GM12878 (cell line): Measurements from ENCODE around the gene GINM1. TPM values are rescaled to one million over a fixed set of nuclear protein-coding genes. Genes with fewer than 3 reads are reported as not detected.

ENCODE experiments used
- ATF7 ChIP-seq: fragments of 450-650 bp; IDR thresholded peaks from 2 replicates; pipeline ENCODE4 v1.6.1; 2016; ENCODE audit warnings: low read depth, mild to moderate bottlenecking
- BCL11A ChIP-seq: IDR thresholded peaks from 2 replicates; pipeline ENCODE4 v1.6.1; 2011; ENCODE audit warnings: low read depth, low read length
- BHLHE40 ChIP-seq, 2 experiments: fragments of 450-650 bp in 1 of 2; IDR thresholded peaks; 2 replicates each; pipeline ENCODE4 v1.6.1; 2011 to 2017; ENCODE audit warnings: low read depth in 2 of 2, borderline replicate concordance in 1 of 2, improper control_type of control experiment in 1 of 2, low read length in 1 of 2, mild to moderate bottlenecking in 1 of 2
- CBX3 ChIP-seq: fragments of 200-600 bp; sonication (generic); IDR thresholded peaks from 2 replicates; pipeline ENCODE4 v1.6.1; 2016; ENCODE audit warnings: low read depth, borderline replicate concordance
- CBX5 ChIP-seq: sonication (generic); IDR thresholded peaks from 2 replicates; pipeline ENCODE4 v1.6.1; 2016; ENCODE audit warnings: low read depth, moderate library complexity, mild to moderate bottlenecking, inconsistent platforms
- CHD2 ChIP-seq: IDR thresholded peaks from 2 replicates; pipeline ENCODE4 v1.6.1; 2011; ENCODE audit warnings: low read depth, low read length, improper control_type of control experiment, borderline replicate concordance
- CHD4 ChIP-seq: fragments of 200-600 bp; sonication (generic); IDR thresholded peaks from 2 replicates; pipeline ENCODE4 v1.6.1; 2016; ENCODE audit warnings: mild to moderate bottlenecking
- KLF5 ChIP-seq: fragments of 450-650 bp; IDR thresholded peaks from 2 replicates; pipeline ENCODE4 v1.6.1; 2014; ENCODE audit warnings: mild to moderate bottlenecking; ENCODE audit not compliant: partially characterized antibody
- MTA3 ChIP-seq: IDR thresholded peaks from 2 replicates; pipeline ENCODE4 v1.6.1; 2012; ENCODE audit warnings: low read length, inconsistent platforms, borderline replicate concordance
- MXI1 ChIP-seq: fragments of 150-350 bp; IDR thresholded peaks from 2 replicates; pipeline ENCODE4 v1.6.1; 2011; ENCODE audit warnings: low read depth, mild to moderate bottlenecking, inconsistent platforms, low read length, improper control_type of control experiment
- MYC ChIP-seq: IDR thresholded peaks from 2 replicates; pipeline ENCODE4 v1.6.1; 2011; ENCODE audit warnings: mild to moderate bottlenecking, low read length, moderate library complexity, inconsistent platforms; ENCODE audit not compliant: insufficient read depth, insufficient replicate concordance, insufficient read length, severe bottlenecking
- NFIC ChIP-seq: IDR thresholded peaks from 2 replicates; pipeline ENCODE4 v1.6.1; 2012; ENCODE audit warnings: low read depth, mild to moderate bottlenecking, inconsistent platforms, low read length, moderate library complexity
- NFYB ChIP-seq: IDR thresholded peaks from 2 replicates; pipeline ENCODE4 v1.6.1; 2011; ENCODE audit warnings: low read depth, mild to moderate bottlenecking, low read length, improper control_type of control experiment, moderate library complexity; ENCODE audit not compliant: insufficient read depth
- PBX3 ChIP-seq: IDR thresholded peaks from 2 replicates; pipeline ENCODE4 v1.6.1; 2011; ENCODE audit warnings: mild to moderate bottlenecking, low read depth, low read length, moderate library complexity; ENCODE audit not compliant: insufficient replicate concordance
- PML ChIP-seq: IDR thresholded peaks from 2 replicates; pipeline ENCODE4 v1.6.1; 2012; ENCODE audit warnings: low read length, inconsistent platforms
- SMARCA5 ChIP-seq: fragments of 450-650 bp; IDR thresholded peaks from 2 replicates; pipeline ENCODE4 v1.6.1; 2017; ENCODE audit warnings: mild to moderate bottlenecking
- SRF ChIP-seq, 2 experiments: IDR thresholded peaks; 2 replicates each; pipeline ENCODE4 v1.6.1; 2011; ENCODE audit warnings: low read depth in 2 of 2, low read length in 2 of 2, mild to moderate bottlenecking in 1 of 2, moderate library complexity in 1 of 2
- TAF1 ChIP-seq: IDR thresholded peaks from 2 replicates; pipeline ENCODE4 v1.6.1; 2011; ENCODE audit warnings: mild to moderate bottlenecking, low read depth, low read length, borderline replicate concordance
- TCF12 ChIP-seq: IDR thresholded peaks from 2 replicates; pipeline ENCODE4 v1.6.1; 2011; ENCODE audit warnings: low read depth, mild to moderate bottlenecking, low read length
- YBX1 ChIP-seq: fragments of 450-650 bp; IDR thresholded peaks from 2 replicates; pipeline ENCODE4 v1.6.1; 2016; ENCODE audit warnings: antibody characterized with exemption
- YY1 ChIP-seq: IDR thresholded peaks from 2 replicates; pipeline ENCODE4 v1.6.1; 2011; ENCODE audit warnings: low read depth, mild to moderate bottlenecking, low read length
- ZBED1 ChIP-seq: IDR thresholded peaks from 2 replicates; pipeline ENCODE4 v1.6.1; 2016; ENCODE audit warnings: borderline replicate concordance
- ZBTB4 ChIP-seq: fragments of 450-650 bp; formaldehyde crosslinking; IDR thresholded peaks from 2 replicates; pipeline ENCODE4 v1.4.0; 2022; ENCODE audit warnings: mild to moderate bottlenecking, moderate library complexity
- ZNF384 ChIP-seq: IDR thresholded peaks from 2 replicates; pipeline ENCODE4 v1.6.1; 2012; ENCODE audit warnings: low read depth, mild to moderate bottlenecking, low read length, improper control_type of control experiment, borderline replicate concordance
- polyA plus RNA-seq, 11 experiments: library from polyadenylated mRNA; depleted of rRNA in 4 of 11; unstranded in 6 of 11; stranded (reverse) in 5 of 11; fragments of >200 nt; fragmentation: Nextera tagmentation in 4 of 11; fragmentation: Illumina TruSeq in 1 of 11; extraction: Ambion mirVana in 4 of 11; extraction: Trizol in 1 of 11; gene quantifications; 1 replicate in 1 of 11; 2 replicates in 10 of 11; pipeline versions ENCODE4 v1.2.1 to v1.2.3, GENCODE V29; 2011 to 2016; ENCODE audit warnings: inconsistent platforms in 2 of 11, missing spikeins in 2 of 11, low read depth in 1 of 11
- total RNA-seq, 4 experiments: library from RNA; depleted of rRNA in 3 of 4; stranded (reverse); fragments of >200 nt in 3 of 4; fragmentation: Illumina TruSeq in 1 of 4; extraction: Trizol in 1 of 4; gene quantifications; 2 replicates each; pipeline versions ENCODE4 v1.2.1 to v1.2.3, GENCODE V29; 2013 to 2021

Gene GINM1
- total and polyA plus RNA-seq, 10 of the 15 experiments (the other 5 are each of a cell fraction or from before 2014, with no cell fraction given), result 10.6 to 38.1 (median 30.8) TPM

GRCh38 chr6:149545754-149546471 is 20.3 kb upstream of the GINM1 start, which contains the start of gene PPIL4 (continued):
- TF ChIP-seq TCF12 (peak; percentile 55; the same call in 1 of the 2 replicates), CHD2 (peak; percentile 86), CBX5 (no peak; the same call in 1 of the 2 replicates), MYC (peak; percentile 20), NFIC (no peak), MTA3 (no peak), PML (0 out of 2 replicates have a peak, but pooled peaks have one; percentile 19), ZBED1 (no peak), NFYB (no peak), BCL11A (no peak), MXI1 (peak; percentile 96), TAF1 (peak; percentile 77; the same call in 1 of the 2 replicates), KLF5 (peak; percentile 71), CBX3 (no peak), YY1 (peak; percentile 95), PBX3 (peak; percentile 5), ATF7 (peak; percentile 56), SRF (IDR thresholded peaks at IDR 0.05; ENCODE audit: low read depth in 2 of 2, low read length in 2 of 2) (peak; percentile 74 to 93), SMARCA5 (peak; percentile 85), ZNF384 (no peak), CHD4 (no peak), BHLHE40 (IDR thresholded peaks at IDR 0.05; ENCODE audit: borderline replicate concordance in 1 of 2, low read depth in 2 of 2, low read length in 1 of 2) (peak; percentile 61 to 82; a peak in 3 of 4 replicates), YBX1 (no peak), ZBTB4 (CRISPR knock-in tag) (no peak)
